GM12891 (cell line): Measurements from ENCODE around the gene PLK3.

Experiments used
- PAX5 ChIP-seq: IDR thresholded peaks from 2 replicates; pipeline ENCODE4 v1.6.1; 2011; ENCODE audit warnings: low read length, moderate library complexity, mild to moderate bottlenecking; ENCODE audit not compliant: insufficient read depth, severe bottlenecking
- POLR2A ChIP-seq: IDR thresholded peaks from 2 replicates; pipeline ENCODE4 v1.6.1; 2011; ENCODE audit warnings: low read depth, low read length, control low read depth
- POLR2AphosphoS5 ChIP-seq: IDR thresholded peaks from 2 replicates; pipeline ENCODE4 v1.6.1; 2011; ENCODE audit warnings: low read depth, low read length, control low read depth
- POU2F2 ChIP-seq: IDR thresholded peaks from 2 replicates; pipeline ENCODE4 v1.6.1; 2011; ENCODE audit warnings: low read depth, mild to moderate bottlenecking, control low read depth, low read length, moderate library complexity
- SPI1 ChIP-seq: IDR thresholded peaks from 2 replicates; pipeline ENCODE4 v1.6.1; 2011; ENCODE audit warnings: low read depth, low read length, control low read depth
- TAF1 ChIP-seq: IDR thresholded peaks from 2 replicates; pipeline ENCODE4 v1.6.1; 2011; ENCODE audit warnings: low read depth, low read length, control low read depth

GRCh38 chr1:44842862-44843655, 42.9 kb downstream of the PLK3 start, which contains the start of gene PTCH2:
- TF ChIP-seq POLR2A (no peak), SPI1 (no peak), POLR2AphosphoS5 (no peak), TAF1 (no peak), POU2F2 (no peak), PAX5 (no peak)
